Measurements from ENCODE around the gene VSIG10. TPM values are rescaled to one million over a fixed set of nuclear protein-coding genes. Genes with fewer than 3 reads are reported as not detected.

Gene VSIG10
- polyA plus RNA-seq, 1 experiment, result 9.3 TPM

GRCh38 chr12:118033902-118034301, 69.9 kb downstream of the VSIG10 start:
- no peaks in the 10 kb centered on the region for H3K27me3 ChIP-seq (ENCODE audit: control insufficient read depth, insufficient read depth, low read length)
- POLR2A ChIA-PET, result interaction anchor here (0.6 kb wide), 1 partner anchor 106 kb away, joined by 7 read pairs; no protein-coding TSS in a partner anchor

GRCh38 chr12:118033323-118033722, 70.5 kb downstream of the VSIG10 start:
- no peak overlapping the region for H3K4me3 ChIP-seq (ENCODE audit: low read depth, low read length)
- CTCF ChIA-PET, result interaction anchor here (1.6 to 3.6 kb wide), 2 partner anchors 17 to 159 kb away, joined by 4 to 27 read pairs; partner anchors contain the start of gene RFC5
- DNase-seq (ENCODE audit: low read depth), result no peak
- POLR2A ChIA-PET, result interaction anchor here (0.6 kb wide), 1 partner anchor 107 kb away, joined by 7 read pairs; no protein-coding TSS in a partner anchor
- H3K36me3 ChIP-seq (ENCODE audit: control insufficient read depth, insufficient read depth, low read length), result peaks cover 35% of the 10 kb centered on the region
- H3K27me3 ChIP-seq (ENCODE audit: control insufficient read depth, insufficient read depth, low read length), result no peaks in the 10 kb centered on the region
- TF ChIP-seq CTCF (IDR thresholded peaks at IDR 0.05; ENCODE audit: insufficient read depth, low read depth, low read length), result no peak

More at GRCh38 chr12:118033902-118034301, 69.9 kb downstream of the VSIG10 start:
- DNase-seq (ENCODE audit: low read depth), result no peak
- CTCF ChIA-PET, result interaction anchor here (1.1 to 3.7 kb wide), 4 partner anchors 13 to 160 kb away, joined by 3 to 31 read pairs (median 16); no protein-coding TSS in a partner anchor
- Histone ChIP-seq H3K4me3 (ENCODE audit: low read depth, low read length) (no peak overlapping the region), H3K36me3 (ENCODE audit: control insufficient read depth, insufficient read depth, low read length) (peaks cover 35% of the 10 kb centered on the region)
- TF ChIP-seq CTCF (IDR thresholded peaks at IDR 0.05; ENCODE audit: insufficient read depth, low read depth, low read length), result no peak

GRCh38 chr12:118032188-118032587, 71.6 kb downstream of the VSIG10 start:
- no peak for TF ChIP-seq CTCF (IDR thresholded peaks at IDR 0.05; ENCODE audit: insufficient read depth, low read depth, low read length)
- no peak for DNase-seq (ENCODE audit: low read depth)
- CTCF ChIA-PET, result interaction anchor here (1.6 to 3.6 kb wide), 3 partner anchors 16 to 158 kb away, joined by 4 to 27 read pairs (median 4); partner anchors contain the start of gene RFC5
- Histone ChIP-seq H3K4me3 (ENCODE audit: low read depth, low read length) (no peak overlapping the region), H3K36me3 (ENCODE audit: control insufficient read depth, insufficient read depth, low read length) (peaks cover 31% of the 10 kb centered on the region), H3K27me3 (ENCODE audit: control insufficient read depth, insufficient read depth, low read length) (no peaks in the 10 kb centered on the region)
- POLR2A ChIA-PET, result no interaction called here

GRCh38 chr12:118029166-118029565, 74.6 kb downstream of the VSIG10 start:
- TF ChIP-seq CTCF (IDR thresholded peaks at IDR 0.05; ENCODE audit: insufficient read depth, low read depth, low read length), result no peak
- CTCF ChIA-PET, result interaction anchor here (0.9 kb wide), 1 partner anchor 24 kb away, joined by 4 read pairs; no protein-coding TSS in a partner anchor
- no peak for DNase-seq (ENCODE audit: low read depth)
- peaks cover 16% of the 10 kb centered on the region for H3K36me3 ChIP-seq (ENCODE audit: control insufficient read depth, insufficient read depth, low read length)
- no peaks in the 10 kb centered on the region for H3K27me3 ChIP-seq (ENCODE audit: control insufficient read depth, insufficient read depth, low read length)
- POLR2A ChIA-PET, result no interaction called here
- no peak overlapping the region for H3K4me3 ChIP-seq (ENCODE audit: low read depth, low read length)

- DNase-seq (ENCODE audit: low read depth), result no peak
- CTCF ChIA-PET, result no interaction called here
- no peak for TF ChIP-seq CTCF (IDR thresholded peaks at IDR 0.05; ENCODE audit: insufficient read depth, low read depth, low read length)
- no peak overlapping the region for H3K4me3 ChIP-seq (ENCODE audit: low read depth, low read length)
- POLR2A ChIA-PET, result no interaction called here
- peaks cover 6% of the 10 kb centered on the region for H3K36me3 ChIP-seq (ENCODE audit: control insufficient read depth, insufficient read depth, low read length)
- H3K27me3 ChIP-seq (ENCODE audit: control insufficient read depth, insufficient read depth, low read length), result no peaks in the 10 kb centered on the region
Observed at GRCh38 chr12:118025168-118025567, 78.6 kb downstream of the VSIG10 start.

All from BJ (cell line).